ENCODE data around the gene EFCAB14. TPM values are rescaled to one million over a fixed set of nuclear protein-coding genes. Genes with fewer than 3 reads are reported as not detected.
A peak's percentile ranks its signal among the peaks of the same experiment; 100 is the strongest.
"Not testable (repeated sequence)": the region's sequence is repeated elsewhere in the genome, so short reads cannot be mapped to it uniquely, and the experiment has no call there.

EFCAB14 gene
- total and polyA plus RNA-seq, 10 of the 15 experiments (the other 5 are each of a cell fraction or from before 2014, with no cell fraction given), result 7.8 to 66.0 (median 41.6) TPM

DNA sequence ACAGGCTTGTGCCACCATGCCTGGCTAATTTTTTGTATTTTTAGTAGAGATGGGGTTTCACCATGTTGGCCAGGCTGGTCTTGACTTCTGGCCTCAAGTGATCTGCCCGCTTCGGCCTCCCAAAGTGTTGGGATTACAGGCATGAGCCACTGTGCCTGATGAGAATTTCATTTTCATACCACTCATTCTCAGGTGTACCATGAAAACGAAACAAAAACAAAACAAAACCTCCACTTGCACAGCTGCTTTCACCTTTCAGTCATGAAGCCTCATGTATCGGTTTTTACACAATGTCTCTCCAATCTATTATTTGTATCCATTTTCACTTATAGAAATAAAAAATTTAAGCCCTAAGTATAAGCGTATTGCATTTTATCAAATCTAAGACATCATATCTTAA lies 58.8 kb downstream of the EFCAB14 start:
- POLR2A ChIA-PET, result not testable (repeated sequence)
- TF ChIP-seq MXI1 (IDR thresholded peaks at IDR 0.05; ENCODE audit: low read depth, low read length), result 0 out of 2 replicates have a peak, but pooled peaks have one; percentile 36
- TF ChIP-seq HDGF (IDR thresholded peaks at IDR 0.05), result 0 out of 2 replicates have a peak, but pooled peaks have one; percentile 15
- peak; percentile 9; the same call in 1 of the 2 replicates for TF ChIP-seq PKNOX1 (IDR thresholded peaks at IDR 0.05)

DNA sequence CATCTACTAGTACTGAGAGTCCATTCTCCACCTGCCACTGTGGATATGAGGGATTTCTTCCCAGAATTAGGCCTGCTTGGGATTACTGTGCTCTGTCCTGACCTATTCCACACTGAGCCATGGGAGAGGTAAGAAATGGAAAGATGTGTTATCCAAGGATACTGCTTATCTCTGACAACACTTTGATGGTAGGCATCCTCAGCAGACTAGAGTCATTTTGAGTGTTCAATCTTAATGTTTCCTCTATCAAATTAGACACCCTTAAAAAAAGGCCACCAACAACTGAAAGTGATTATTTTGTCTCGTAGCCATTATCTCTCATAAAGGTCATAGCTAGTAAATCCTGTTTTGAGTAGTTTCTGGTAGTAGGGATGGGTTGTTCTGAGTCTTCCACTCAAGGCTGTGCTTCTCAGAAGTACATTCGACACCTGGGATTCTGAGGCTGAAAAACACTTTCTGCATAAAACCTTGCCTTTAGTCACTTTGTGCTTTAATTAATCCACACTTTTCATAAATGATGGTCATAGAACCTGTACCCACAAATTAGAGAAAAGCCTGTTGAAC lies 59.5 kb downstream of the EFCAB14 start:
- H3K36me3 ChIP-seq (ENCODE audit: control insufficient read depth in 2 of 2, insufficient read depth in 2 of 2, low read length in 1 of 2), result peaks cover 2 to 8% of the 10 kb centered on the region in 2 experiments; a peak in 3 of 4 replicates
- H2AFZ ChIP-seq (ENCODE audit: control insufficient read depth, low read depth, low read length), result no peak overlapping the region
- DNase-seq (ENCODE audit: low read depth, low spot score), result no peak
- peak overlapping the region; percentile 68; the same call in 1 of the 2 replicates for H3K4me2 ChIP-seq (ENCODE audit: control insufficient read depth, insufficient read depth)
- TF ChIP-seq JUNB (IDR thresholded peaks at IDR 0.05), result peak; percentile 32
- TF ChIP-seq TCF7 (IDR thresholded peaks at IDR 0.05; ENCODE audit: borderline replicate concordance), result no peak
- no peaks in the 10 kb centered on the region for H3K79me2 ChIP-seq (ENCODE audit: control insufficient read depth, insufficient read depth, low read length)
- H4K20me1 ChIP-seq (ENCODE audit: control insufficient read depth, insufficient read depth), result no peaks in the 10 kb centered on the region
- H3K27ac ChIP-seq (ENCODE audit: control insufficient read depth, insufficient read depth), result peak overlapping the region; percentile 35; the same call in 1 of the 2 replicates
- H3K27me3 ChIP-seq (replicated peaks in 1 of 2; ENCODE audit: control insufficient read depth in 2 of 2, insufficient read depth in 2 of 2, low read length in 1 of 2), result no peaks in the 10 kb centered on the region
- FAIRE-seq, result peak; percentile 54
- no peak overlapping the region for H3K4me3 ChIP-seq
- ChIA-PET CTCF (interaction anchor here (0.8 kb wide), 1 partner anchor 10 kb away, joined by 3 read pairs; no protein-coding TSS in a partner anchor), POLR2A (no interaction called here), RAD21 (ENCODE audit: unreplicated experiment) (interaction anchor here (0.6 kb wide), 1 partner anchor 9 kb away, joined by 3 read pairs; no protein-coding TSS in a partner anchor), SMC1A (ENCODE audit: uncharacterized antibody, unreplicated experiment) (interaction anchor here (1.6 kb wide), 1 partner anchor 18 kb away, joined by 3 read pairs; no protein-coding TSS in a partner anchor)
- H3K4me1 ChIP-seq (ENCODE audit: control insufficient read depth, insufficient read depth, low read length), result peaks cover 18% of the 10 kb centered on the region
- intact Hi-C loops (cut with micrococcal nuclease; ENCODE audit: unreplicated experiment) (no loop called here), in situ Hi-C loops (cut with MboI) (no loop called here)
- no peak overlapping the region for H3K9ac ChIP-seq (ENCODE audit: control insufficient read depth, insufficient read depth, low read length)
- ATAC-seq, result peak; percentile 52
- BruUV-seq (replicated peaks), result no TSS peak
- H3K9me3 ChIP-seq (replicated peaks; ENCODE audit: control insufficient read depth, insufficient read depth, low read length), result peaks cover 2% of the 10 kb centered on the region; the same call in 2 of the 3 replicates
- 41% methylated on average over 2 of the region's 2 CpGs for whole genome bisulfite sequencing (ENCODE audit: insufficient coverage, insufficient replicate concordance, low lambda C conversion rate, missing lambda C conversion rate)

More for the DNA sequence above, 58.8 kb downstream of the EFCAB14 start:
- H3K9ac ChIP-seq (ENCODE audit: control insufficient read depth, insufficient read depth, low read length); in situ Hi-C loops (cut with MboI); H2AFZ ChIP-seq (ENCODE audit: control insufficient read depth, low read depth, low read length); H4K20me1 ChIP-seq (ENCODE audit: control insufficient read depth, insufficient read depth); H3K9me3 ChIP-seq (replicated peaks; ENCODE audit: control insufficient read depth, insufficient read depth, low read length); H3K36me3 ChIP-seq (ENCODE audit: control insufficient read depth in 2 of 2, insufficient read depth in 2 of 2, low read length in 1 of 2); intact Hi-C loops (cut with micrococcal nuclease; ENCODE audit: unreplicated experiment); H3K79me2 ChIP-seq (ENCODE audit: control insufficient read depth, insufficient read depth, low read length); BruUV-seq (replicated peaks); DNase-seq (ENCODE audit: low read depth, low spot score); H3K27me3 ChIP-seq (replicated peaks in 1 of 2; ENCODE audit: control insufficient read depth in 2 of 2, insufficient read depth in 2 of 2, low read length in 1 of 2): not testable (repeated sequence)
- FAIRE-seq, result peak; percentile 76
- Histone ChIP-seq H3K27ac (ENCODE audit: control insufficient read depth, insufficient read depth) (peak overlapping the region; percentile 35; the same call in 1 of the 2 replicates), H3K4me3 (0 out of 2 replicates have a peak overlapping the region, but pooled peaks have one; percentile 8), H3K4me1 (ENCODE audit: control insufficient read depth, insufficient read depth, low read length) (peaks cover 18% of the 10 kb centered on the region), H3K4me2 (ENCODE audit: control insufficient read depth, insufficient read depth) (peak overlapping the region; percentile 68)
- SMC1A ChIA-PET (ENCODE audit: uncharacterized antibody, unreplicated experiment), result interaction anchor here (0.7 to 1.6 kb wide), 2 partner anchors 19 to 111 kb away, joined by 3 read pairs; no protein-coding TSS in a partner anchor
- RAD21 ChIA-PET (ENCODE audit: unreplicated experiment), result interaction anchor here (0.6 kb wide), 1 partner anchor 9 kb away, joined by 3 read pairs; no protein-coding TSS in a partner anchor
- CTCF ChIA-PET, result interaction anchor here (0.8 kb wide), 1 partner anchor 11 kb away, joined by 3 read pairs; no protein-coding TSS in a partner anchor
- peak; percentile 94 for ATAC-seq
- 28% methylated on average over 5 of the region's 5 CpGs for WGBS (ENCODE audit: insufficient coverage, insufficient replicate concordance, low lambda C conversion rate, missing lambda C conversion rate)
